NB4 (cell line): ENCODE data around the gene GNAO1.

ENCODE experiments used
- POLR2A ChIP-seq: IDR thresholded peaks from 2 replicates; pipeline ENCODE4 v1.6.1; 2011; ENCODE audit warnings: mild to moderate bottlenecking; ENCODE audit not compliant: insufficient read length; ENCODE audit errors: extremely low read depth
- TF ChIP-seq, protein P1 (sequence below): IDR thresholded peaks from one replicate; pipeline ENCODE4 v1.5.1; 2012; ENCODE audit warnings: low read depth, low read length

DNA sequence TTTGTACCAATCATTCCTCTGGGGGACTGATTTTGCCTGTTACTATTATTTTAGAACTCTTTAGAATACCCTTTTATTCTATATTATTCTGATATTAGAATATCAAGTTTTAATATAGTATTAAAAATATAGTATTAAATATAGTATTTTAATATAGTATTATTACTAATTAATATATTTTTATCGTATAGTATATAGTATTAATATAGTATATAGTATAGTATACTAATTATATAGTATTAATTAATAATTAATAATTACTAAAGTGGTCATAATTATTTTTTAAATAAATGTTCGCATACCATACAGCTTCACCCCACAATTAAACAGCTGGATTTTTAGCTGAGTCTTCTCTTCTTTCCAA, 73.3 kb downstream of the GNAO1 start:
- TF ChIP-seq, protein P1, sequence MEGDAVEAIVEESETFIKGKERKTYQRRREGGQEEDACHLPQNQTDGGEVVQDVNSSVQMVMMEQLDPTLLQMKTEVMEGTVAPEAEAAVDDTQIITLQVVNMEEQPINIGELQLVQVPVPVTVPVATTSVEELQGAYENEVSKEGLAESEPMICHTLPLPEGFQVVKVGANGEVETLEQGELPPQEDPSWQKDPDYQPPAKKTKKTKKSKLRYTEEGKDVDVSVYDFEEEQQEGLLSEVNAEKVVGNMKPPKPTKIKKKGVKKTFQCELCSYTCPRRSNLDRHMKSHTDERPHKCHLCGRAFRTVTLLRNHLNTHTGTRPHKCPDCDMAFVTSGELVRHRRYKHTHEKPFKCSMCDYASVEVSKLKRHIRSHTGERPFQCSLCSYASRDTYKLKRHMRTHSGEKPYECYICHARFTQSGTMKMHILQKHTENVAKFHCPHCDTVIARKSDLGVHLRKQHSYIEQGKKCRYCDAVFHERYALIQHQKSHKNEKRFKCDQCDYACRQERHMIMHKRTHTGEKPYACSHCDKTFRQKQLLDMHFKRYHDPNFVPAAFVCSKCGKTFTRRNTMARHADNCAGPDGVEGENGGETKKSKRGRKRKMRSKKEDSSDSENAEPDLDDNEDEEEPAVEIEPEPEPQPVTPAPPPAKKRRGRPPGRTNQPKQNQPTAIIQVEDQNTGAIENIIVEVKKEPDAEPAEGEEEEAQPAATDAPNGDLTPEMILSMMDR = no peak
- no peak for TF ChIP-seq POLR2A
